Activated T-cell treated with anti-CD3 and anti-CD28 coated beads, Interleukin-2, amount 50 U/mL, for 4 hours (primary cell): ENCODE measurements around the gene SYNCRIP. TPM values are rescaled to one million over a fixed set of nuclear protein-coding genes. Genes with fewer than 3 reads are reported as not detected.
"Not testable (repeated sequence)": the region's sequence is repeated elsewhere in the genome, so short reads cannot be mapped to it uniquely, and the experiment has no call there.

ENCODE experiments used
- ATAC-seq, 2 donors: fragments of 200-7000 bp; cut with Tn5 transposase; one replicate each; pipeline ENCODE4 v1.10.0; 2021
- DNase-seq: peaks from one replicate; pipeline ENCODE4 v3.0.0-alpha.2; 2020
- H3K27me3 Mint-ChIP-seq: one replicate; pipeline ENCODE4 v1.8.0; 2021; ENCODE audit warnings: low read depth, mixed read lengths
- H3K36me3 Mint-ChIP-seq: one replicate; pipeline ENCODE4 v1.8.0; 2022; ENCODE audit warnings: mixed read lengths; ENCODE audit not compliant: insufficient read depth
- H3K4me1 Mint-ChIP-seq: one replicate; pipeline ENCODE4 v1.8.0; 2021; ENCODE audit warnings: low read depth, mixed read lengths
- H3K4me3 Mint-ChIP-seq: one replicate; pipeline ENCODE4 v1.8.0; 2021; ENCODE audit warnings: mild to moderate bottlenecking, moderate library complexity, mixed read lengths
- H3K9me3 Mint-ChIP-seq: one replicate; pipeline ENCODE4 v1.8.0; 2021; ENCODE audit warnings: mixed read lengths
- total RNA-seq, 3 donors: library from RNA; stranded (reverse); gene quantifications; one replicate each; pipeline ENCODE4 v1.2.1, GENCODE V29; 2021

The SYNCRIP gene
- total RNA-seq: 100 to 1,000 TPM; 248 to 285 (median 283) TPM

- peak; percentile 82 to 84 for ATAC-seq
- Mint-ChIP-seq H3K9me3 (no peaks in the 10 kb centered on the region), H3K36me3 (peaks cover 38% of the 10 kb centered on the region), H3K4me1 (peaks cover 39% of the 10 kb centered on the region), H3K27me3 (no peaks in the 10 kb centered on the region), H3K4me3 (peak within 1 kb of the TSS; percentile 93)
- peak; percentile 99 for DNase-seq
Measured at GRCh38 chr6:85642774-85643536, at the start of gene SYNCRIP. SYNCRIP (minus strand) TSS chr6:85642886; CDS start chr6:85641439, 1,447 bp downstream.

- H3K36me3 Mint-ChIP-seq: no peaks in the 10 kb centered on the region
- H3K4me1 Mint-ChIP-seq: no peaks in the 10 kb centered on the region
- peak; percentile 38 to 40 for ATAC-seq
- H3K9me3 Mint-ChIP-seq: no peaks in the 10 kb centered on the region
- no peaks in the 10 kb centered on the region for H3K27me3 Mint-ChIP-seq
- no peak overlapping the region for H3K4me3 Mint-ChIP-seq
- no peak for DNase-seq
Measured at GRCh38 chr6:85691478-85691877, 48.8 kb upstream of the SYNCRIP start.

- Mint-ChIP-seq H3K27me3 (no peaks in the 10 kb centered on the region), H3K4me1 (no peaks in the 10 kb centered on the region), H3K4me3 (no peak overlapping the region), H3K9me3 (no peaks in the 10 kb centered on the region), H3K36me3 (no peaks in the 10 kb centered on the region)
- no peak for DNase-seq
- no peak for ATAC-seq
Measured at GRCh38 chr6:85690071-85690470, 47.4 kb upstream of the SYNCRIP start.

- H3K4me1 Mint-ChIP-seq: no peaks in the 10 kb centered on the region
- H3K9me3 Mint-ChIP-seq: no peaks in the 10 kb centered on the region
- ATAC-seq: no peak
- peaks cover 2% of the 10 kb centered on the region for H3K36me3 Mint-ChIP-seq
- no peak for DNase-seq
- H3K4me3 Mint-ChIP-seq: no peak overlapping the region
- H3K27me3 Mint-ChIP-seq: no peaks in the 10 kb centered on the region
Measured at GRCh38 chr6:85685713-85686112, 43.0 kb upstream of the SYNCRIP start.

DNA sequence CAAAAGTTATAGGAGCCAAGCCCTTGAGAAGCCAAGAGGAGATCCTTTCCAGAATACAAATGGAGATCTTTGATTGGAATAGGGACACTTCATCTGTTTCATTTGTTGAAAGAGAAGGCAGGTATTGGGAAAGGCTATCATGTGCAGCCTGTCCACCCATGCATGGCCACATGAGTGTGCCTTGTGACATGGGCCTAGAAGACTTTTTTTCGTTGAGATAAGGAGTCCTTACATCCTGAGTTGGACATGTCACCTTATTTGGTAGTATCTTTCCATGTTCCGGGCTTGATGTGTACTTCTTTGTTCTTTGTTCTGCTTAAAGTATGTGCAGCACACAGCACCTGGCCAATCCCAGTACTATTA lies 42.1 kb upstream of the SYNCRIP start:
- Mint-ChIP-seq H3K27me3 (no peaks in the 10 kb centered on the region), H3K4me1 (peaks cover 2% of the 10 kb centered on the region), H3K4me3 (no peak overlapping the region), H3K36me3 (peaks cover 2% of the 10 kb centered on the region), H3K9me3 (no peaks in the 10 kb centered on the region)
- DNase-seq (no peak), ATAC-seq (no peak)

DNA sequence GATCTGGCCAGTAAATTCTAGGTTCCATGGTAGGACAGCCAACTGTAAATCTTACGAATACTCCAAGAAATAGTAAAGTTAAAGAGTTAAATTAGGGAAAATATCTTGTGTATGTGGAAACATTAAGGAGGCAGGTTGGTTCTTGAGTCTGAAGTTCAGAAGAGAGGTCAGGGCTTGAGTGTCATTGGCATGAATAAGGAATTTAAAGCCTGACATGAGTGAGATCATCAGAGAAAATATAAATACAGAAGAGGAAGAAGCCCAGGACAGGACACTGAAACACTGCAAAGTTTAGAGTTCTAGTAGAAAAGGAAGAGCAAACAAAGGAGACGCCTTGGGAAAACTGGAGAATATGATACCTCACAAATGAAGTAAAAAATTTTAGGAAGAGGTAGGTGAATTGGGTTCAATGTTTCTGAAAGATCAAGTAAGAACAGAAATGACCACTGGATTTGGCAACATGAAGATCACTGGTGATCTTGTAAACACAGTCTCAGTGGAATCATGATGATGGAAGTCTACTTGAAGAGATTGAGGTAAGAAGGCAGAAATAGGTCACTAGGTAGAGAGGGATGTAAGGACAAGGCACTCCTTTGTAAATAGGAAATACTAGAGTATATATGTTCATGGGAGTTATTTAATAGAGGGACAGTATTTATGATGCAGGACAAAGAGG lies 41.6 kb upstream of the SYNCRIP start:
- H3K36me3 Mint-ChIP-seq: peaks cover 2% of the 10 kb centered on the region
- no peaks in the 10 kb centered on the region for H3K9me3 Mint-ChIP-seq
- ATAC-seq (no peak), DNase-seq (no peak)
- no peaks in the 10 kb centered on the region for H3K27me3 Mint-ChIP-seq
- H3K4me1 Mint-ChIP-seq: peaks cover 6% of the 10 kb centered on the region
- H3K4me3 Mint-ChIP-seq: no peak overlapping the region

GRCh38 chr6:85681899-85682298 lies 39.2 kb upstream of the SYNCRIP start:
- not testable (repeated sequence) for ATAC-seq, H3K27me3 Mint-ChIP-seq, H3K4me1 Mint-ChIP-seq, H3K9me3 Mint-ChIP-seq, DNase-seq, H3K4me3 Mint-ChIP-seq
- peaks cover 19% of the 10 kb centered on the region for H3K36me3 Mint-ChIP-seq

DNA sequence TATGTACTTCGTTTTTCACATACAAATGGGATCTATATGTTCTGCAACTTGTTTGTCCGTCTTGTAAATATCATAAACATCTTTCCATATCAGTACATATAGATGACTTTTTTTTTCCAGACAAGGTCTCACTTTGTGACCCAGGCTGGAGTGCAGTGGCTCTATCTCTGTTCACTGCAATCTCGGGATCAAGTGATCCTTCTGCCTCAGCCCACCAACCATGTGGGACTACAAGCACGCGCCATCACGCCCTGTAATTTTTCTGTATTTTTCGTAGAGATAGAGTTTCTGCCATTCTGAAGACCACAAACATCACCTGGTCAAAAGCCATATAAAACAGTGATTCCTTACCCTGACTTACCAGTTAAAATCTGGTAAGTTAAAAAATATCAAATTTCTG lies 37.7 kb upstream of the SYNCRIP start:
- Mint-ChIP-seq H3K27me3 (peaks cover 2% of the 10 kb centered on the region), H3K9me3 (no peaks in the 10 kb centered on the region), H3K4me3 (no peak overlapping the region), H3K4me1 (peaks cover 21% of the 10 kb centered on the region), H3K36me3 (peaks cover 33% of the 10 kb centered on the region)
- DNase-seq (no peak), ATAC-seq (no peak)

DNA sequence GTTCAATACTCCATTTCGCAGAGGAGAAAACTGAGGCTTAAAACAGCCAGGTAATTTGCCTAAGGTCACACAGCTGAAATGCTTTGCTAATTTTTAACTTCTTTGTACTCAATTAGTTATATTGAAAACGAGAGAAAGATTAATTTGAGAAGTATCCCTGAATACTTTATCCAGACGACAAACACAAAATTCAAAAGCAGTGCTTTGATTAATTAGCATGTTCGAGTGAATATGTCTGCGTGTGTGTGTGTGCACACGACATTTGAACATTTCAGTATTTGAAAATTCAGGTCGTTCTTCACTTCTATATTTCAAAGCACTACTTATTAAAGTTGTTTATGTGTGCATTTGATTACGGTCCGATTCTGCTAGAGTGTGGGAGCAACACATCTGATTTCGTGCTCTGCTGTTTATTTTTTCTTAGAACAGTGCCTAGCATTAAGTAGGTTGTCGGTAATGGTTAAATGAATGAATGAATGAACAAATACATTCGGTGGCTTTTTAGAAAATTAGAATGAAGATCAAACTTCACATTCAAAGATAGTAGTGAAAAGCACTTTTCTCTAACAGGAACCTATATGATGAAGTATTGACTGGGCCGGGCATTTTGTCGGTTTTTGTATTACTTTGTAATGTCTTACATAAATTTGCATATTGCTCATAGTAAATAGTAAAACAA lies 36.9 kb upstream of the SYNCRIP start:
- Mint-ChIP-seq H3K27me3 (peaks cover 2% of the 10 kb centered on the region), H3K4me1 (peaks cover 29% of the 10 kb centered on the region), H3K9me3 (no peaks in the 10 kb centered on the region), H3K36me3 (peaks cover 39% of the 10 kb centered on the region), H3K4me3 (peak overlapping the region; percentile 91)
- ATAC-seq (no peak), DNase-seq (no peak)

GRCh38 chr6:85678602-85679444 lies 36.1 kb upstream of the SYNCRIP start:
- Mint-ChIP-seq H3K4me1 (peaks cover 36% of the 10 kb centered on the region), H3K27me3 (peaks cover 2% of the 10 kb centered on the region), H3K4me3 (peak overlapping the region; percentile 91), H3K9me3 (no peaks in the 10 kb centered on the region), H3K36me3 (peaks cover 45% of the 10 kb centered on the region)
- peak; percentile 97 for DNase-seq
- peak; percentile 89 to 91 for ATAC-seq

GRCh38 chr6:85678026-85678601 lies 35.4 kb upstream of the SYNCRIP start:
- peaks cover 43% of the 10 kb centered on the region for H3K4me1 Mint-ChIP-seq
- ATAC-seq (no peak), DNase-seq (no peak)
- no peaks in the 10 kb centered on the region for H3K9me3 Mint-ChIP-seq
- peaks cover 2% of the 10 kb centered on the region for H3K27me3 Mint-ChIP-seq
- H3K4me3 Mint-ChIP-seq: peak overlapping the region; percentile 91
- peaks cover 51% of the 10 kb centered on the region for H3K36me3 Mint-ChIP-seq

GRCh38 chr6:85677234-85677956 lies 34.7 kb upstream of the SYNCRIP start:
- Mint-ChIP-seq H3K4me1 (peaks cover 49% of the 10 kb centered on the region), H3K4me3 (peak overlapping the region; percentile 91), H3K36me3 (peaks cover 58% of the 10 kb centered on the region)

DNA sequence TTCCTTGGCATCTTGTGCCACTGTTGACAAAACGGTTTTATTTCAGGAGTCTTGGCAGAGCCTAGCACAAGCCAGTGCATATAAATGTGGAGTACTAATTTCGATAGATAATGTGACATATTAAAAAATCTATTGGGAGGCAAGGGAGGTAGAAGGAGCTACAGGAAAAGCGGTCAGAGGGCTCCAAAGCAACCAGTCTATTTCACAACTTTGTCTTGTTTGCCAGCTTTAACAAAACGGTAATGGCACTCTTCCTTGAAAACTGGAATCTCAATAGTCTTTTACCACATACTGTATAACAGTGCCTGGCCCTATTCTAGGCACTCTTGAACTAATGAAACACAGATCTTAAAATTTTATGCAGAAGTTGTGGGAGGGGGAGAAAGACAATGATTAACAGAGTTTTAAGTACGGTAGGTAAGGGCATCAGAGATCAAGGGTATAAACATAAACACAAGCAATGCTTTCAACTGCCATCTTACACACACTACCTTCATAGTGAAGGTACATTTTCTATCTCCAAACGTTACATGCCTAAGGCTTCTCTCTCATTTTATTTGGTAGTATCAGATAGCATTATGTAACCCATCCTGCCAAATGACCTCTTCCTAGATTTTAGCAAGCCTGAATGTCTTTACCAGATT lies 33.5 kb upstream of the SYNCRIP start:
- Mint-ChIP-seq H3K36me3 (peaks cover 61% of the 10 kb centered on the region), H3K4me3 (peak overlapping the region; percentile 91), H3K9me3 (no peaks in the 10 kb centered on the region), H3K27me3 (peaks cover 2% of the 10 kb centered on the region), H3K4me1 (peaks cover 51% of the 10 kb centered on the region)
- ATAC-seq (no peak), DNase-seq (no peak)

More at GRCh38 chr6:85677234-85677956, 34.7 kb upstream of the SYNCRIP start:
- Mint-ChIP-seq H3K27me3 (peaks cover 2% of the 10 kb centered on the region), H3K9me3 (no peaks in the 10 kb centered on the region)
- ATAC-seq (no peak), DNase-seq (no peak)
